ENCODE data around the gene WNT7A.

Gene WNT7A

DNA sequence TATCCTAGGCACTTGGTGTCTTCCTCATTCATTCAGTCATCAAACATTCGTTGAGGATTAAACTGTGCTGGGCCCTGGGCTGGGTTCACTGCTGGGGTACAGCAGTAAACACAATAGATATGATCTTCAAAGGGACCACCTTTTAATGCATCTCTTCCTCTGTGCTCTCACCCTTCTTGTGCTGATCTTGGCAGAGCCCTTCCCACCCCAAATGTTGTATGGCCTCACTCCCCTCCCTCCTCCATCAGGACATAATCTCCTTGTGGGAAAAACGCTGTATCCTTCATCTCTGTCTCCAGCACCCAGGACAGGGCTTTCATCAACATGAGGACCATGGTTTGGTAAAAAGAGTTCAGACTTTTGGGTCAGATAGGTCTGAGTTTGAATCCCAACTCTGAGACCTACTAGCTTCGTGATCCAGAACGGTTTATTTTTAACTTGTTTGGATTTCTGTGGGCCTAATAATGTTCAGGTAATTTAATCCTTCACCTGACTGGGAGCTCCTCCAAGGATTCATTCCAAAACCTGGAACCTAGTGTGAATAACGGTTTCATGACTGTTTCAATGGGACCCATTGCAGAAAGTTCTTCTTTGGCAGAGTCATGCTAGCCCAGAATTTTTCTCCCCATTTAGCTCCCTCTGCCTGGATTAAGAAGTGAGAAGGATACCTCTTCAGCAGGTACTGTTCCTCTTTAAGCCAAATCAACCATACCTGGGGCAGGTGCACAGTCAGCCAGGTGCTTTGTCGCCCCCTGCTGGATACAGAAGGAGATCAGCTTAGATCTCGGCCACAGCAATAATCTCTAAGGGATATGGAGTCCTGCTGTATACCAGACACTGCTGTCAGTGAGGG, 5.2 kb upstream of the WNT7A start:
- no peak for DNase-seq (ENCODE audit: low read depth)

DNA sequence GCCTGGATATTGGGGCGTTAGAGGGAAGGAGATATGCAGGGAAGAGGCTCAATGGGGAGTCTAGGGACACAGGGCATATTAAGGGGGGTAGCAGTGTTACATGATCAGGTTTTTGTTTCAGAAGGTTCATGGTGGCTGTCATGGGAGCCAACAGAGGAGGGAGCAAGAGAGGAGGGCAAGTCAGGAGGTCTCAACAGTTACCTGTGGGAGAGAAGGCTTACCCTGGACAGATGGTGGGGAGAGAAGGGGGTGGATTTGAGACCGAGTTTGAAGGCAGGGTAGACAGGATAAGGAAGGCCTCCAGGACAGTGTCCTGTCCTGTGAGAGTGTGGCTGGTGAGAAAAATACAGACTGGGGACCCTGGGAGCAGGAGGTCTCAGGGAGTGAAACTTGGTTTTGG, 3.8 kb upstream of the WNT7A start:
- DNase-seq (ENCODE audit: low read depth): no peak

DNA sequence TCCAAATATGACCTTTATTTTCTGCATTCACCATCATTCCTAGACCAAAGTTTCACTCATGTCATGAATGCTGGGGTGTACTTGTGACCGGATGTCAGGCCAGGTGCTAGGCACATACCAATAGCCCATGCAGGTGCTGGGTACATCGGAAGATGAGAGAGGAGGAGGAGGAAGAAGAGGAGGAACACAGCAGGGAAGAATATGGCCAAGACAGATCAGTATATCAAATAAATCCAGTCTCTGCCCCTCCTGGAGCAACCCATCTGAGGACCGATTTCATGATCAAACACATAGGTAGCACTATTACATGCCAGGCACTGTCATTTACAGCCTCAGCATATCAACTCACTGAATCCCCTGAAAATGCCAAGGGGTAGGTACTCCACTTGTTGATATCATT, 3.0 kb upstream of the WNT7A start:
- DNase-seq (ENCODE audit: low read depth): no peak

DNA sequence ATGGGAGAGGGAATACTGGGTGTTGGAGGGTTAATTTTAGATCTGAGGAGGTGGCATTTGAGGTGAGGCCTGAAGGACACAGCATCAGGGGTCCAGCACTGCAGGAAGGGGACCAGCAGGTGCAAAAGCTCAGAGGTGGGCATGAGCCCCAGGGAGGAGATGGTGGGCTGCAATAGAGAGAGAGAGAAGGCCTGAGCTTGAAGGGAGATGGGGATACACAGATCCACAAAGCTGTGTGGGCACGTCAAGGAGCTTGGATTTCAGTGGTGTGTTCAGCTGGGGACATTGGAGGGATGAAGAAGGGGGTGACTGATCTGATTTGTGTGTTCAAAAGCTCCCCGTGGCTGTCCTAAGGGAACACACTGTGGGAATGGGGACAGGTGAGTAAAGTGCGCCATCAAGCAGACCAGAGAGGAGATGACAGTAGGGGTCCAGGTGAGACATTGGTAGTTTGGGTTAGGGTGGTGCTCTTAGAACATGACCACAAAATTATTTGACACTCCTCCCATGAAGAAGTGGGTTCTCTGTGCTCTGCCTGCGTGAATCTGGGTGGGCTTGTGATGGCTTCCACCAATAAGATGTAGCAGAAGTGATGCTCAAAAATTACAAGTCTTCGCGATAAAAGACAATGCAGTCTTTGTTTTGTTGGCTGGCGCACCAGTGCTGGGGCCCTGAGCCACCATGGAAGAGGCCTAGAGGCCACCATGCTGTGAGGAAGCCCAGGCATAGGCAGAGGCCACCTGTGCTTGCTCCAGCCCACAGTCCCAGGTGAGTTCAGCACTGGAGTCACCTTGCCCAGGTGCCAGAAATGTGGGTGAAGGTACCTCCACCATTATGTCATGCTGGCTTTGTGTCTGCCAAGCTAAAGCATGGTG, 1.9 kb upstream of the WNT7A start:
- no peak for DNase-seq (ENCODE audit: low read depth)

DNA sequence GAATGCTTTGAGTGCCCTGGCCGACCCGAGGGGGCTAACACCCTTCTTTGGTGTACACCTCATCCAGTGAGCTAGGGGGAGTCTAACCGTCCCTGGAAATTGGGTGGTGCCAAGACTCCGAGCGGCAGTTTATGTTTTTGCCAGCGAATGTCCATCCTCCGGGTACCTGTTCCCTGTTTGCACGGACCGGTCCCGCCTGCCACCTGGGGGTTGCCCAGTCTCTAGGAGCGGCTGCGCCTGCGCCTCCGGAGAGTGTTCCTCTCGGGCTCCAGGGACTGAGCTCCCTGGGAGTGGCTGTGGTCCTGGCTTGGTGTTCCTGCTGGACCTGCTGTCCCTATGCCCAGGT, 913 bp upstream of the WNT7A start:
- DNase-seq (ENCODE audit: low read depth): no peak

DNA sequence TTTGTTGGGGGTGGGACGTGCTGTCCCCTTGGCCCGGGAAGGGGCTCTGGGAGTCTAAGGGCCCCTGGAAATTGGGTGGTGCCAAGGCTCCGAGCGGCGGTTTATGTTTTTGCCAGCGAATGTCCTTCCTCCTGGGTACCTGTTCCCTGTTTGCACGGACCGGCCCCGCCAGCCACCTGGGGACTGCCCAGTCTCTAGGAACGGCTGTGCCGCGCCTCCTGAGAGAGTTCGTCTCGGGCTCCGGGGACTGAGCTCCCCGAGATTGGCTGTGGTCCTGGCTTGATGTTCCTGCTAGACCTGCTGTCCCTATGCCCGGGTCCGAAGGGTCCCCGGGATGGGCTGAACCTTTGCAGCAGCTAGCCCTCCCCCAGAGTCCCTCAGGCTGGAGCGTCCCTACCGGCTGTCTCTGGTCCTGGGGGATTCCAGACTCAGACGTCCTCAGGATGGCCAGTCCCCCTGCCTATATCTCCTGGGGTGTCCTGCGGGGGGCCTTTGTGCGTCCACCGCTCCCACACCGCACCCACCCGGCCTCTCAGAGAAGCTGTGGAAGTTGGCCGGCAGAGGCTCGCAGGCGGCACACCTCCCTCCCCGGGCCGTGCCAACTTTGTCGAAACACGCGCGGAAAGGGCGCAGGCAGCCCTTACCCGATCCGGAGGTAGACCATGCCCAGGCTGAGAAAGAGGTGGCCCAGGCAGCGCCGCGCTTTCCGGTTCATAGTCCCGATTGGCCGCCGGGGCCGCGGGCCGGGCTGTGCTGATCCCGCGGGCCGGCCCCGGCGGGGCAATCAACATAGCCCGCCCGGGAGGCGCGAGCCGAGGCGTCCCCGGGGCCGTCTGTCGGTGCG, 547 bp downstream of the WNT7A start:
- no peak for DNase-seq (ENCODE audit: low read depth)

DNA sequence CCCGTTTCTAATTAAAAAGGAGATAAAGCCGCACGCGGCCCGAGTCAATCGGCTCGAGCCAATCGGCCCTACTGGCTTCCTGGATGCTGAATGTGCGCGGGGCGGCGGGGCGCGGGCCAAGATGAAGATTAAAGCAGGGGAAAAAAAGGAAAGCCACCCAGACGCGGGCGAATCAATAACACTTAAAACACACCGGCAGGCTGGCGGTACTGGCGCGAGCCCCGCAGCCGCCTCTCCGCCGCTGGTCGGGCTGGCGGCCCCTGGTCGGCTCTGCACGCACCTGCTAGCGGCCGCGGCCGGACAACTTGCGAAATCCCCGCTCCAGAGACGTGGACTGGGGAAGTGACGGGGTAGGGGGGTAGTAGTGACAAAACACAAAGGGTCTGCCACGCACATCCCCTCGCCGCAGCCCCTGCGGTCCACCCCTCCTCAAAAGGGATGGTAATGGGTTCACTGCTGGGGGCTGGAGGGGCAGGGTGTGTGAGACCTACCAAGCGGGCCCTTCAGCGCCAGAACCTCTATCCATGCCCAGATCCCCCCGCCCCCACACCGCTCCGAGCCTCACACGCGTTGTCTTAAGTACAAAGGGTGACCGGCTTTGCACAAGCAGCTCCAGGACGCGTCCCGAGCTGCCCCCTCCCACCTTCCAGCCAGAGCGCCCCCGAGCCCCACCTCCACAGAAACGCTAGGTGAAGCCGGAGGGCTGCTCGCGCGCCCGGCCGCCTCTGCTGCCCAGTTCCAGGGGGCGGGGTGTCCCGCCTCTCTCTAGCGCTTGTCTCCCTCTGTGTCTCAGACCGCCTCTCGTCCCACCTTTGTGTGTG, 1.4 kb downstream of the WNT7A start:
- DNase-seq (ENCODE audit: low read depth): no peak

DNA sequence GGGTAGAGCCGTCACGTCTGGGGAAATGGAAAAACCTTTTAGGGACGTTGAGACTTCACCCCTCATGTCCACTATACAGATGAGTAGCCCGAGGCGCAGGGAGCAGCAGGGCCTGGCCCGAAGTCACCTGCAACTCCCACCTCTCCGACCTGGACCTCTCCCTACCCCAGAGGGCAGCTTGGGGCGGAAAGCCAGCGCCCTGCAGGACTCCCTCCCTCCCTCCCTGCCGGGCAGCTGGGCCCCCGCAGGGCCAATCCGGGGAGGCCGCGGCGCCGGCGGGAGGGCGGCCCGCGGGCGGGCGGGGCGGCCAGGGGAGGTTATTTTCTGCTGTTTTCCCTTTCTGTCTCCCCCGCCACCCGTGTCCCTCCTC, 2.0 kb downstream of the WNT7A start:
- DNase-seq (ENCODE audit: low read depth): no peak

DNA sequence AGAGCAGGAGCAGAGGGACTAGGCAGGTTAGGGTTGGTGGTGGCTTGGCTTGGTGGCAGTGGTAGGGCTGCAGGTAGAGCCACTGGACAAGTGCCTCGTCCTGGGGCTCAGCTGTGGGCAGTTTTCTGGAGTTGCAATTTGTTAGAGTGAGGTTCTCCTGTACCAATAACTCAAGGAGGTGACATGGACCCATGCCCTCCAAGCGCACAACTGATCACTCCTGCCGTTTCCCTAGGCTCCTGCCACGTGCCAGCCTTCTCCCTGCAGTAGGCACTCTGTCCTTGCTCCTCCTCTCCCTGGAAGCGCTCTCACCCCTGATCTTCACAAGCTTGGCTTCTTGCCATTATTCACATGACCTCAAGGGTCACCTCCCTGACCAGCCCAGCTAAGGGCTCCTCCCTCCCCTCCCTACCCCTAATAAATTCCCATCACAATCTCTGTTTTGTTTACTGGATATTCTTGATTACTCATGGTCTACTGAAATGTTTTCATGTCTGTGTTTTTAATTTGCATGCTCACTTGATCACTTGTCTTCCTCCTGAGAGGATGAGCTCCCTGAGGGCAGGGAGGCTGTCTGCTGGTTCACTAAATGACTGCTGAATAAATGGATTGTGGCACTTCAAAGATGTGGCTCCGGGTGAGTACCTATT, 3.3 kb downstream of the WNT7A start:
- DNase-seq (ENCODE audit: low read depth): no peak

DNA sequence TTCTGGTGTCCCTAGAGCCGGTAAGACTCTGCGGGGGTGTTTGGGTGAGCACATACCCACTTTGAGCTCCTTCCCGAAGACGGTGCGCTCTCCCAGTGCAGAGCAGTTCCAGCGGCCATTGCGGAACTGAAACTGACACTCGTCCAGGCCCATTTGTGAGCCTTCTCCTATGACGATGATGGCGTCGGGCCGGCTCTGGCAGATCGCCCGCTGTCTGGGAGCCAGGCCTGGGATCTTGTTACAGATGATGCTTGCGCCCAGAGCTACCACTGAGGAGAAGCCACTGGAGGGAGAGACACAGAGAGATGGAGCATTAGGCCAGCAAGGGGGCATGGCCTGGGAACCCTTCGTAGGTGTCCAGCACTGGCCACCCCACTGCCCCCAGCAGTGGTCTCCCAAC, 5.0 kb downstream of the WNT7A start:
- DNase-seq (ENCODE audit: low read depth): no peak

DNA sequence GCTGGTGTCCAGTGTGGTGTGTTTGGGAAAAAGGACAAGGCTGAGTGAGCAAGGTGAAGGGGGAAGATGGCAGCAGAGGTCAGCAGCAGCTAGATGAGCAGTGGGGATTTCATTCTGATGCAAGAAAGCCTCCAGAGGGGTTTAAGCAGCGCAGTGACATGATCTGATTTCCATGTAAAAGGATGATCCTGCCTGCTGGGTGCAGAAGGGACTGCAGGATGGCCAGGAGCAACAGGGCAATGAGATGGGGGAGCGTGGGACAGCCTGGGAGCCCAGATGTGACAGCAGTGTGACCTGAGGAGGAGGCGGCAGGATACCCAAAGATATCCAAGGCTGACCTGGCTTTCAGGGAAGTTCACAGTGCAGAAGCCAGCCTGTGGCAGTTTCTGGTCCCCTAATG, 6.1 kb downstream of the WNT7A start:
- no peak for DNase-seq (ENCODE audit: low read depth)

DNA sequence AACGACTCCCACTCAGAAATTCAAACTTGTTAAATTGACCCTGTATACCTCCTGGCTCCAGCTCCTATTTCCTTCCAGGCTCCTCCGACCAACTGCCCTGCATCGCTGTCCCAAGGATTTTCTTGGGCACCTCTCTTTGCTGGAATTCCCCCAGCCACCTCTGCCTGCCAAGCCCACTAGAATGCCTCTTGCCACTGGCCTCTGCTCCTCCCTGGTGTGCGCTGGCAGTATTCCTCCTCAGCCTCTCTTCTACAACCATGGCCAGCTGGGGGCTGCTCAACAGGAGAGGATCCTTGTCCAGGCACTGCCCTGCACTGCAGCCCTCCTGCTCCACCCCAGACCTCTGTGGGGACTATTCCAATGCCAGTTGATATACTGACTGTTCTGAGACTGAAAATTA, 7.4 kb downstream of the WNT7A start:
- no peak for DNase-seq (ENCODE audit: low read depth)

DNA sequence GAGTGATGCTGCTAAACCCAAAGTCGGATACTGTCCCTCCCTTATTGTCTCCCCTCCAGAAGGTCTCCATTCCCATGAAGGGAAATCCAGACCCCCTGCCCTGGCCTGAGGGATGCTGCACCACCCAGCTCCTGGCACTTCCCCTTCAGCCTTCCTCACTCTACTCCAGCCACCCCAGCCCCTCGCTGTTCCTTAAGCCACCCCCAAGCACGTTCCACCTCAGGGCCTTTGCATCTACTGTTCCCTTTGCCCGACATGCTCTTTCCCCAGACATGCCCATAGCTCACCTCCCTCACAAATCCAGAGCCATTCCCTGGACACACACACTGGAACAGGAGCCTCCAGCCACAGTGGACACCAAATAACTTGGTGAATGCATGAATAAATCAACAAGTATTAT, 8.1 kb downstream of the WNT7A start:
- DNase-seq (ENCODE audit: low read depth): no peak

DNA sequence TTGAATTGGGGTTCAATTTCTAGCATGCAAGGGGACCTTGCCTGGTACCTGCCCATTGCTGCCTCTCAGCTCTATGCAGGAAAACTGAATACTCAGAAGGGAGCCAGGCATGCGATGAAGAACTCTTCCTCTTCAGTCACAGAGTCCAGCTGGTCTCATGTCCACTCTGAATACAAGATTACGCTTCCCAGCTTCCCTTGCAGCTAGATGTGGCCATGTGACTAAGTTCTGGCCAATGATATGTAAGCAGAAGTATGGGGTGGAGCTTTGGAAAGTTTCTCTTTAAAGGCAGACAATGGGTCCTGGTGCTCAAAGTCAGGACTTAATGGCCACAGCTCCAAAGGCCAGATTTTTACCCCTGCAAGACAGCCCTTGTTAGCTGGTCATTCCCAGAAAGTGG, 9.0 kb downstream of the WNT7A start:
- no peak for DNase-seq (ENCODE audit: low read depth)

DNA sequence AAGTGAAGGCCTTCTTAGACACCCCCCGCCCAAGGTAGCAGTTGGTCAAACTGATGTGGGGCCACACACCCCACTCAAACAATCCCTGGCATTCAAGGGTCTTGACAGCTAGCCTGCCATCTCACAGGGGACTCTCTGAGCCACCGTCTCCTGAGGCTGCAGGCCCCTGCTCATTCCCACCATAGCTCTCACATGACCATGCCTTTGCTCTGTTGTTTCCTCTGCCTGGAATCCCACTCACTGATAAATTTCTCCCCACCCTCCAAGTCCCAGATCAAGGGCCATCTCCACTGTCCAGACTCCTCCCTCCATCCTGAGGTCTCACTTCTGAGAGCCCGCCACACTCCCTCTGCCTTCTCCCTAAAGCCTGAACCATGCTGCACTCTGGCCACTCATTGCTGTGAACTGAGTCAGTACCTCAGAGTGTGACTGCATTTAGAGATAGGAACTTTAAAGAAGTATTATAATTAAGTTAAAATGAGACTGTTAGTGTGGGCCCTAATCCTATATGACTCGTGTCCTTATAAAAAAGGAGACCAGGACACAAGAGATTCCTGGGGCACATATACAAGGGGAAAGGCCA, 10.0 kb downstream of the WNT7A start:
- no peak for DNase-seq (ENCODE audit: low read depth)

DNA sequence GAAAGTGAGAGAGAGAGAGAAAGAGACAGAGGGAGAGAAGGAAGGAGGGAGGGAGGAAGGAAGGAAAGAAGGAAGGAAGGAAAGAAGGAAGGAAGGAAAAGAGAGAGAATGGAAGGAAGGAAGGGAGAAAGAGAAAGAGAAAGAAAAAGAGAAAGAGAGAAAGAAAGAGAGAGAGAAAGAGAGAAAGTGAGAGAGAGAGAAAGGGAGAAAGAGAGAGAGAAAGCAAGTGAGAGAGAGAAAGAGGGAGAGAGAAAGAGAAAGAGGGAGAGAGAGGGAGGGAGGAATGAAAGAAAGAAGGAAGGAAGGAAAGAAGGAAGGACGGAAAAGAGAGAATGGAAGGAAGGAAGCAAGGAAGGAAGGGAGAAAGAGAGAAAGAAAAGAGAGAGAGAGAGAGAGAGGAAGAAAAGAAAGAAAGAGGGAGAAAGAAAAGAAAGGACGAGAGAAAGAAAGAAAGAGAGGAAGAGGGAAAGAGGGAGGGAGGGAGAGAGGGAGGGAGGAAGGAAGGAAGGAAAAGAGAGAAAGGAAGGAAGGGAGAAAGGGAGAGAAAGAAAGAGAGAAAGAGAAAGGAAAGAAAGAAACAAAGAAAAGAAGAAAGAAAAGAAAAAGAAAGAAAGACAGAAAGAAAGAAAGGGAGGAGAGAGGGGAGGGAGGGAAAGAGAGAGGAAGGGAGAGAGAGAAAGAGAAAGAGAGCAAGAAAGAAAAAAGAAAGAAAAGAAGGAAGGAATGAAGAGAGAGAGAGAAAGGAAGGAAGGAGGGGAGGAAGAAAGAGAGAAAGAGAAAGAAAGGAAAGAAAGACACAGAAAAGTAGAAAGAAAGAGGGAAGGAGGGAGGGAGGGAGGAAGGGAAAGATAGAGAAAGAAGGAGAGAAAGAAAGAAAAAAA, 10.8 kb downstream of the WNT7A start:
- no peak for DNase-seq (ENCODE audit: low read depth)

DNA sequence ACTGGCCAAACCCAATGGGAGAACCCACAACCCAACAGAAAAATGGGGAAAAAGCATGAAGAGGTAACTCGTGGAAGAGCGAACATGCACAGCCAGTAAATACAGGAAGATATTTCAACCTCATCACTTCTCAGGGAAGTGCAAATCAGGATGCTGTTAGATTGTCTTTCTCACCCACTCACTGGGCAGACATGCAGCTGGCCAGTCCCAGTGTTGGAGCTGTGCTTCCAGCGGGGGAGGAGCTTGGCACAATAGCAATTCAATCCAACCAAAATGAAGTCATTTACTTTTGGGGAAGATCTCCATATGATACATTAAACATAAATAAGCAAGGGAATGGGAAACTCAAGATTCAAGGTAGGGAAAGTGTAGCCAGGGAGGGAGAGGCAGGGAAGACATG, 12.1 kb downstream of the WNT7A start:
- no peak for DNase-seq (ENCODE audit: low read depth)

DNA sequence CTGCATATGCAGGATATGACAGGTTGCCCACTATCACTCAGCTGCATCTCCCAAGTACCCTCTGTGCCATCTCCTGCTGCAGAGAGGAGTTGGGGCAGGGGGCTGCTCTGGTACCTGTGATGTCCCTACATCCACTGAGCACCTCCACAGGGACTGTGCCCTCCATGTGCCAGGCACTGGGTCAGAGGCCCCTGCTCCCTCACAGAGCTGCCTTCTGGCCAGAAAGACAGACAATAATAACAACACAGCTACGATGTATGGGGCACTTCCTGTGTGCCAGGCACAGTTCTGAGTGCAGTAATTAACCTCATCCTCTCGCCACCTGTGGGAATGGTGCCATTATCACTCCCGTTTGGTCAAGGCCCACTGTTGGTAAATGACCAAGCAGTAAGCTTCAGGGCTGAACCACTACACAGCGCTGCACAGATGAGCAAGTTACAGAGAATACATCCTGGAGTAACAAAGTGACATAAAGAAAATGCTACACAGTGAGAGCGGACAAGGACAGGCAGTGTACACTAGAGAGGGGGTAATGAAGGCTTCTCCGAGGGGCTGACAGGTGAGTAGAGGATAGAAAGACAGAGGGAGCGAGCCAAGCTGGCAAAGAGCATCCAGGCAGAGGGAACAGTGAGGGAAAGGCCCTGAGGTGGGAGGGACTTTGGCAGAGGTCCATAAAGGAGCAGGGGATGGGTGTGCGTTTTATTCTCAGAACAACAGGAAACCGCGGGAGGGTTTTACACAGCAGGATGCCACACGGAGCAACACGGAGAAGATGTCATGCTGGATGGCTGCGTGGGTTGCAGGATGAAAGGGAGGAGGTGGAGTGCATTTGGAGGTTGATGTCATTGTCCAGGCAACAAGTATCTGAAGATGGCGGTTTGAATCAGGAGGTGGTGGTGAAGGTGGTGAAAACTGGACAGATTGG, 13.6 kb downstream of the WNT7A start:
- DNase-seq (ENCODE audit: low read depth): no peak

DNA sequence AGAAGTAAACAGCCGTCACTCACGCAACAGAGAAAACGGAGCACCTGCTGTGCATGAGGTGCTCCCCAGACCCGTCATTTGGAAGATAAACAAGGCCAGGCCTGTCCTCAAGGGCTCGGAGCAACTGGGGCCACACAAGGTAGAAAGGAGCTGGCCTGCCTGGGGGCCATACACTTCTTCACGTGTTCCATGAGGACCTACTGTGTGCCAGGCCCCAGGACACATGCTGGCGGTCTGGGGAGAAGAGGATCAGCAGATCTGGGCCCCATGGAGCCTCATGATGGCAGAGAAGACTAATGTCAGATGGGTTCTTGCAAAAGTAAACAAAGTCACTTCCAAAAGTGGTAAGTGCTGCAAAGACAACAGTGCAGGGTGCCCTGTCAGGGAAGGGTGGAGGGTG, 14.3 kb downstream of the WNT7A start:
- DNase-seq (ENCODE audit: low read depth): no peak
